Peyer's patch (tissue), 4 donors: ENCODE data around the gene ERMP1. TPM values are rescaled to one million over a fixed set of nuclear protein-coding genes. Genes with fewer than 3 reads are reported as not detected.

Experiments used
- DNase-seq, 3 donors: peaks; one replicate each; pipeline ENCODE4 v3.0.0-alpha.2; 2017 to 2019
- H3K27ac ChIP-seq, 4 donors: fragments of 200-600 bp; sonication (generic); one replicate each; pipeline ENCODE4 v1.5.1; 2016 to 2019
- H3K27me3 ChIP-seq, 2 donors: fragments of 200-600 bp; sonication (generic); one replicate each; pipeline ENCODE4 v1.5.1; 2019
- H3K36me3 ChIP-seq, 3 donors: fragments of 200-600 bp; sonication (generic); one replicate each; pipeline ENCODE4 v1.5.1; 2016 to 2019
- H3K4me1 ChIP-seq, 4 donors: fragments of 200-600 bp; sonication (generic); one replicate each; pipeline ENCODE4 v1.5.1; 2016 to 2019
- H3K4me3 ChIP-seq, 4 donors: fragments of 200-600 bp; sonication (generic); 1 replicate in 3 of 4; 2 replicates in 1 of 4; pipeline ENCODE4 v1.5.1; 2016 to 2019; ENCODE audit warnings: mild to moderate bottlenecking in 1 of 4
- H3K9me3 ChIP-seq, 4 donors: fragments of 200-600 bp; sonication (generic); one replicate each; pipeline ENCODE4 v1.5.1; 2016 to 2019; ENCODE audit warnings: mild to moderate bottlenecking in 1 of 4
- POLR2A ChIP-seq, 2 donors: fragments of 450-650 bp; IDR thresholded peaks; one replicate each; pipeline ENCODE4 v1.5.1; 2017; ENCODE audit warnings: antibody characterized with exemption in 2 of 2, mild to moderate bottlenecking in 2 of 2, moderate library complexity in 2 of 2
- total RNA-seq, 4 donors: library from RNA; depleted of rRNA; stranded (reverse); fragments of >200 nt; gene quantifications; one replicate each; pipeline ENCODE4 v1.1.0, GENCODE V29; 2016
- TF ChIP-seq, protein P1 (sequence below), 6 experiments: fragments of 450-650 bp in 4 of 6; fragments of 200-600 bp in 2 of 6; sonication (generic) in 1 of 6; IDR thresholded peaks; one replicate each; pipeline ENCODE4 v1.5.1; 2017 to 2019; ENCODE audit warnings: antibody characterized with exemption in 6 of 6, mild to moderate bottlenecking in 3 of 6, moderate library complexity in 1 of 6

Gene ERMP1
- total RNA-seq, 4 donors from 2014 or later: 20.8 to 23.2 (median 22.0) TPM

DNA sequence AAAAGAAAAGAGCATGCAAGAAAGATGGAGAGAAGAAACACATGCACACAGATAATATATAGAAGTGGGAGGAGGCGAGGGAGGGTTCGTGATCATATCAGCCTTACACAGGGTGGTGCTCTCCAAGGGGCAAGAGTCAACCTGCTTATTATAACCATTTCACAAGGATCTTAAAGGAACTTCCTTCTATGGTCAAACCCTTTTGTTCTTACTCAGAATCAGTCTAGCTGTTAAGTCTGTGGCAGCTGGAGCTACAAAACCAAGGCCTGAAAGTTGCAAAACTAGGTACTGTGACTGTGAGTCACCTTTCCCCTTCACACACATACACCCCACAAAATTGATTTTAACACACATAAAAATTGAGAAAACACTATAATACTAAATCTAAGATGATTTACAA is 18.5 kb upstream of the ERMP1 start:
- no peak for TF ChIP-seq POLR2A (IDR thresholded peaks at IDR 0.05)
- TF ChIP-seq, protein P1, sequence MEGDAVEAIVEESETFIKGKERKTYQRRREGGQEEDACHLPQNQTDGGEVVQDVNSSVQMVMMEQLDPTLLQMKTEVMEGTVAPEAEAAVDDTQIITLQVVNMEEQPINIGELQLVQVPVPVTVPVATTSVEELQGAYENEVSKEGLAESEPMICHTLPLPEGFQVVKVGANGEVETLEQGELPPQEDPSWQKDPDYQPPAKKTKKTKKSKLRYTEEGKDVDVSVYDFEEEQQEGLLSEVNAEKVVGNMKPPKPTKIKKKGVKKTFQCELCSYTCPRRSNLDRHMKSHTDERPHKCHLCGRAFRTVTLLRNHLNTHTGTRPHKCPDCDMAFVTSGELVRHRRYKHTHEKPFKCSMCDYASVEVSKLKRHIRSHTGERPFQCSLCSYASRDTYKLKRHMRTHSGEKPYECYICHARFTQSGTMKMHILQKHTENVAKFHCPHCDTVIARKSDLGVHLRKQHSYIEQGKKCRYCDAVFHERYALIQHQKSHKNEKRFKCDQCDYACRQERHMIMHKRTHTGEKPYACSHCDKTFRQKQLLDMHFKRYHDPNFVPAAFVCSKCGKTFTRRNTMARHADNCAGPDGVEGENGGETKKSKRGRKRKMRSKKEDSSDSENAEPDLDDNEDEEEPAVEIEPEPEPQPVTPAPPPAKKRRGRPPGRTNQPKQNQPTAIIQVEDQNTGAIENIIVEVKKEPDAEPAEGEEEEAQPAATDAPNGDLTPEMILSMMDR (IDR thresholded peaks at IDR 0.05): no peak
- H3K9me3 ChIP-seq: peaks cover 0 to 3% (median 0%) of the 10 kb centered on the region in 4 donors
- no peaks in the 10 kb centered on the region for H3K36me3 ChIP-seq
- H3K27ac ChIP-seq: no peak overlapping the region
- no peak overlapping the region for H3K4me3 ChIP-seq
- DNase-seq: no peak
- no peaks in the 10 kb centered on the region for H3K27me3 ChIP-seq
- no peaks in the 10 kb centered on the region for H3K4me1 ChIP-seq

DNA sequence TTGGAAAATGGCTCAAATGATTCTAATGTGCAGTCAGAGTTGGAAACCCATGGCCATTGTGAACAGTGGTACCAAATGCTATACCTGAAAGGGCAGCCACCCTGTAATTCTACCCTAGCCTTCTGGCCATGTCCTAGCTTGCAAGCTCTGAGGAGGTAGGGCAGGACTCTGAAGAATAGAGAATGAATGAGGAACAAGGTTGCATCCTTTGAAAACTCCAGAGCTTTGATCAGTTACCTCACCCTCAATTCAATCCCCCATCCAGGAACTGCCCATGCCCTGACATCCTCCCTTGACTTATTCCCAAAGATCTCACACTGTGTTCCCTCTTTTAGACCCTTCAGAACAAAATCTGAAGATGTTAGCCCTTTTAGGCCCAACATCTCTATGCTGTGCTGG is 17.8 kb upstream of the ERMP1 start:
- no peaks in the 10 kb centered on the region for H3K4me1 ChIP-seq
- H3K27me3 ChIP-seq: no peaks in the 10 kb centered on the region
- no peak overlapping the region for H3K4me3 ChIP-seq
- TF ChIP-seq, protein P1 (IDR thresholded peaks at IDR 0.05): no peak
- no peak for TF ChIP-seq POLR2A (IDR thresholded peaks at IDR 0.05)
- DNase-seq: no peak
- no peak overlapping the region for H3K27ac ChIP-seq
- peaks cover 0 to 3% (median 0%) of the 10 kb centered on the region in 4 donors for H3K9me3 ChIP-seq
- H3K36me3 ChIP-seq: no peaks in the 10 kb centered on the region

DNA sequence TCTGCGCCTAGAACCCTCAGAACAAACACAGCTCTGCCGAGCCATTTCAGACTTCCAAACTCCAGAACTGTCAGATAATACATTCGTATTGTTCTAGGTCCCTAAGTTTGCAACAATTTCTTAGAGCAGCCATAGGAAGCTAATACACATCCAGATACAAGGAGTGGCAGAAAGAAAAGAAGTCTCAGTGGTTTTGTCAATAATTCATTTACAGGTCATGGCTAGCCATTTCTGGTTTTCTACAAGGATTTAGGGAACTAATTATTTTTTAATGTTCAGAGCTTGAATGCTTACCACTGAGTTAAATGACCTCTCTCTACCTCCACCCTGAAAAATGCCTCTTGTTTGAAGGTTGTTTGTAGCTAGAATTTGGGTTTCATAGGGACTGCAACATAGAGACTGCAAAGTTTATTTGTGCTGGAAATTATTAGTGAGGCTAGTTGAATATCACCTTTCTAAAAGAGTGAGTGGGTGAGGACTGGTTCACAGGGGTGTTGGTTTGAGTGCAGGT is 15.5 kb upstream of the ERMP1 start:
- no peak overlapping the region for H3K4me3 ChIP-seq
- H3K27me3 ChIP-seq: no peaks in the 10 kb centered on the region
- TF ChIP-seq POLR2A (IDR thresholded peaks at IDR 0.05): no peak
- TF ChIP-seq, protein P1 (IDR thresholded peaks at IDR 0.05): no peak
- no peaks in the 10 kb centered on the region for H3K9me3 ChIP-seq
- H3K4me1 ChIP-seq: peaks cover 0 to 7% (median 2%) of the 10 kb centered on the region in 4 donors
- no peak overlapping the region for H3K27ac ChIP-seq
- no peaks in the 10 kb centered on the region for H3K36me3 ChIP-seq
- DNase-seq: no peak

DNA sequence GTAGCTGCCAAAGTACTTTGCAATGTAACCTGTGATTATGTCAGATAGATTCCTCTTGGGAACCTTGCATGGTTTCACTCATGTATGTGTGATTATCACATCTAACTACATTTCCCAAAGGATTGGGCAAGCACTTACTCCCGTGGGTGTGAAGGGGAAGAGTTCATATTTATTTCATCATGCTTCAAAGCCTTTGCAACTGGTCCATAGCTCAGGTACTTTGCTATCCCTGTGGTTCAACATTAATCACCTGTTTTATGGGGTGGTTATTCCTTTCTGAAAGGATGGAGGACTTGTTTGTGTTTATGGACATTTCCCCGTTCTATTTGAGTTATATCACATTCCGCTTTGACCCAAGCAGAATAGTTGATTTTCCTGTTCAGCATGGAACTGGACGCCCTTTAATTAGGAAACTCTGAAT is 13.6 kb upstream of the ERMP1 start:
- H3K4me3 ChIP-seq: no peak overlapping the region
- no peaks in the 10 kb centered on the region for H3K9me3 ChIP-seq
- H3K27ac ChIP-seq: no peak overlapping the region
- peaks cover 0 to 15% (median 4%) of the 10 kb centered on the region in 4 donors for H3K4me1 ChIP-seq
- DNase-seq: no peak
- H3K36me3 ChIP-seq: no peaks in the 10 kb centered on the region
- no peak for TF ChIP-seq POLR2A (IDR thresholded peaks at IDR 0.05)
- TF ChIP-seq, protein P1 (IDR thresholded peaks at IDR 0.05): no peak
- H3K27me3 ChIP-seq: no peaks in the 10 kb centered on the region

DNA sequence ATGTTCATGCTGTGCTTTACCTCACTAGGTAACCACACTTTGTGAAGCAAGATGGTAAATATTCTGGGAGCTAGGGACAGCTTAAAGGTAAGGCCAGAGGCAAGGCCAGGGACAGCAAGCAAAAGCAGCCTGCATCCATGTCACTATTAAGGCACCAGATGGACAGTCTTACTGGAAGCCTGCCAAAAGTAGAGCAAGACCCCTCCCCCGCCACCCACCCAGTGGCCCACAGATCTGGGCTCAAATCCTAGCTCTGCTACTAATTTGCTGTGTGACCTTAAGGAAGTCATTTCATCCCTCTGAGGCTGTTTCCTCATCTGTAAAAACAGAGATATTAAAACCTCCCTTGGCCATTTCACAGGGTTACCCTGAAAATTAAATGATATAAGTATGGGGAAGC is 13.2 kb upstream of the ERMP1 start:
- H3K4me3 ChIP-seq: no peak overlapping the region
- no peak overlapping the region for H3K27ac ChIP-seq
- peaks cover 0 to 15% (median 4%) of the 10 kb centered on the region in 4 donors for H3K4me1 ChIP-seq
- H3K9me3 ChIP-seq: no peaks in the 10 kb centered on the region
- H3K36me3 ChIP-seq: no peaks in the 10 kb centered on the region
- no peak for DNase-seq
- no peaks in the 10 kb centered on the region for H3K27me3 ChIP-seq
- no peak for TF ChIP-seq POLR2A (IDR thresholded peaks at IDR 0.05)
- TF ChIP-seq, protein P1 (IDR thresholded peaks at IDR 0.05): no peak

DNA sequence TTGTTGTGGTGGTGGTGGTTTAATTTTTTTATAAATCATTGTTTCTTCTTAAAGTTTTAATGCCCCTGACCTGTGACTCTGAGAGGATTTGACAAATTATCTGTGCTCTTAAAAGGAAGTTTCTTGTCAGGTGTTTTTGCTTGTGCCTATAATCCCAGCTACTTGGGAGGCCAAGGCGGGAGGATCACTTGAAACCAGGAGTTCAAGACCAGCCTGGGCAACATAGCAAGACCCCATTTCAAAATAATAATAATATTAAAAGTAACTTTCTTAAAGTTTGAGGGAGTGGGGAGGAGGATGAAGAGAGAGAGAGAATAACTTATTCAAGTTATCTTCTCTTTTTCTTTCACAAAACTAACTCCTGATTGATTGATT is 12.2 kb upstream of the ERMP1 start:
- DNase-seq: no peak
- H3K36me3 ChIP-seq: no peaks in the 10 kb centered on the region
- no peak overlapping the region for H3K27ac ChIP-seq
- H3K4me1 ChIP-seq: peaks cover 0 to 15% (median 4%) of the 10 kb centered on the region in 4 donors
- no peak overlapping the region for H3K4me3 ChIP-seq
- H3K27me3 ChIP-seq: no peaks in the 10 kb centered on the region
- TF ChIP-seq POLR2A (IDR thresholded peaks at IDR 0.05): no peak
- TF ChIP-seq, protein P1 (IDR thresholded peaks at IDR 0.05): no peak
- no peaks in the 10 kb centered on the region for H3K9me3 ChIP-seq
